SKM-1 treated with dmso at 0.1 percent for 144 hours (cell line): ENCODE results near the gene PTPRK.

Source experiments
- DNase-seq: peaks from one replicate; lab custom pipeline; 2025; ENCODE audit not compliant: unreplicated experiment; lab: John Stamatoyannopoulos, UW

The PTPRK gene

GRCh38 chr6:128305228-128305627 is 215.2 kb downstream of the PTPRK start:
- no peak for DNase-seq

GRCh38 chr6:128303870-128304269 is 216.5 kb downstream of the PTPRK start:
- peak; percentile 90 for DNase-seq

GRCh38 chr6:128302942-128303341 is 217.5 kb downstream of the PTPRK start:
- no peak for DNase-seq

GRCh38 chr6:128295670-128296069 is 224.7 kb downstream of the PTPRK start:
- DNase-seq = no peak

- DNase-seq = no peak
Observed at GRCh38 chr6:128290221-128290620, 230.2 kb downstream of the PTPRK start.

- no peak for DNase-seq
Observed at GRCh38 chr6:128284128-128284527, 236.3 kb downstream of the PTPRK start.

GRCh38 chr6:128282961-128283360 is 237.4 kb downstream of the PTPRK start:
- DNase-seq = no peak

GRCh38 chr6:128280960-128281359 is 239.4 kb downstream of the PTPRK start:
- no peak for DNase-seq

GRCh38 chr6:128280066-128280465 is 240.3 kb downstream of the PTPRK start:
- DNase-seq = no peak

- no peak for DNase-seq
Observed at GRCh38 chr6:128278836-128279235, 241.6 kb downstream of the PTPRK start.

GRCh38 chr6:128277379-128277778 is 243.0 kb downstream of the PTPRK start:
- DNase-seq = no peak

GRCh38 chr6:128276311-128276710 is 244.1 kb downstream of the PTPRK start:
- no peak for DNase-seq

- DNase-seq = no peak
Observed at GRCh38 chr6:128275681-128276080, 244.7 kb downstream of the PTPRK start.

- no peak for DNase-seq
Observed at GRCh38 chr6:128275030-128275429, 245.4 kb downstream of the PTPRK start.

- no peak for DNase-seq
Observed at GRCh38 chr6:128271527-128271926, 248.9 kb downstream of the PTPRK start.

- DNase-seq = no peak
Observed at GRCh38 chr6:128271011-128271410, 249.4 kb downstream of the PTPRK start.

GRCh38 chr6:128266946-128267345 is 253.5 kb downstream of the PTPRK start:
- DNase-seq = no peak

GRCh38 chr6:128265706-128266105 is 254.7 kb downstream of the PTPRK start:
- no peak for DNase-seq

- no peak for DNase-seq
Observed at GRCh38 chr6:128259730-128260685, 260.4 kb downstream of the PTPRK start.

GRCh38 chr6:128259029-128259724 is 261.2 kb downstream of the PTPRK start:
- DNase-seq = no peak

GRCh38 chr6:128256095-128256494 is 264.3 kb downstream of the PTPRK start:
- DNase-seq = no peak
